Measurements from ENCODE around the gene HSFX4. TPM values are rescaled to one million over a fixed set of nuclear protein-coding genes. Genes with fewer than 3 reads are reported as not detected.

HSFX4 gene
- total and polyA plus RNA-seq, 7 donors, result not detected

GRCh38 chrX:149937871-149938426 lies 8.6 kb downstream of the HSFX4 start:
- peak; percentile 71 for DNase-seq
- intact Hi-C loops (cut with DNase I), result no loop called here
- WGBS, 2 donors, result 0 to 1% methylated on average over 46 of the region's 46 CpGs
- Histone ChIP-seq H3K4me1 (peaks cover 0 to 7% (median 5%) of the 10 kb centered on the region in 4 donors), H3K27me3 (no peaks in the 10 kb centered on the region), H3K36me3 (no peaks in the 10 kb centered on the region), H3K9me3 (no peaks in the 10 kb centered on the region), H3K27ac (peak overlapping the region; percentile 88 to 93 (median 90)), H3K4me3 (peak overlapping the region; percentile 55 to 78 (median 70))
- TF ChIP-seq CTCF (IDR thresholded peaks at IDR 0.05), result no peak
- no peak for TF ChIP-seq EP300 (IDR thresholded peaks at IDR 0.05)
- TF ChIP-seq POLR2AphosphoS5 (IDR thresholded peaks at IDR 0.05), result no peak
- peak; percentile 13 to 34 for TF ChIP-seq POLR2A (IDR thresholded peaks at IDR 0.05)

- peak within 1 kb of the TSS; percentile 88 to 93 (median 90) for H3K27ac ChIP-seq
- peaks cover 0 to 7% (median 5%) of the 10 kb centered on the region in 4 donors for H3K4me1 ChIP-seq
- peak; percentile 98 for DNase-seq
- peak within 1 kb of the TSS; percentile 55 to 78 (median 70) for H3K4me3 ChIP-seq
- 0% methylated on average over 39 of the region's 39 CpGs for WGBS, 2 donors
- no peaks in the 10 kb centered on the region for H3K9me3 ChIP-seq
- TF ChIP-seq POLR2A (IDR thresholded peaks at IDR 0.05), result no peak
- peak in 3 of 4 experiments; percentile 20 to 42 (median 42) for TF ChIP-seq CTCF (IDR thresholded peaks at IDR 0.05)
- TF ChIP-seq POLR2AphosphoS5 (IDR thresholded peaks at IDR 0.05), result peak; percentile 82 to 90 (median 88)
- TF ChIP-seq EP300 (IDR thresholded peaks at IDR 0.05), result peak in 3 of 4 donors; percentile 81 to 93 (median 89)
- no peaks in the 10 kb centered on the region for H3K36me3 ChIP-seq
- intact Hi-C loops (cut with DNase I), result no loop called here
- H3K27me3 ChIP-seq, result no peaks in the 10 kb centered on the region
Observed at GRCh38 chrX:149938427-149938880, 9.1 kb downstream of the HSFX4 start, which contains the start of gene EOLA2. EOLA2 (minus strand) TSS chrX:149938491; CDS start chrX:149933874, 4,617 bp downstream.

GRCh38 chrX:149938881-149939654 lies 9.7 kb downstream of the HSFX4 start:
- no peaks in the 10 kb centered on the region for H3K9me3 ChIP-seq
- peak overlapping the region; percentile 88 to 93 (median 90) for H3K27ac ChIP-seq
- no peaks in the 10 kb centered on the region for H3K36me3 ChIP-seq
- H3K27me3 ChIP-seq, result no peaks in the 10 kb centered on the region
- 2% methylated on average over 46 to 47 of the region's 50 CpGs for WGBS, 2 donors
- intact Hi-C loops (cut with DNase I), result no loop called here
- peak; percentile 98 for DNase-seq
- peaks cover 0 to 7% (median 5%) of the 10 kb centered on the region in 4 donors for H3K4me1 ChIP-seq
- peak overlapping the region; percentile 49 to 78 (median 70) for H3K4me3 ChIP-seq
- TF ChIP-seq POLR2A (IDR thresholded peaks at IDR 0.05) (no peak), POLR2AphosphoS5 (IDR thresholded peaks at IDR 0.05) (no peak), EP300 (IDR thresholded peaks at IDR 0.05) (no peak), CTCF (IDR thresholded peaks at IDR 0.05) (no peak)

- Histone ChIP-seq H3K4me1 (peaks cover 0 to 7% (median 5%) of the 10 kb centered on the region in 4 donors), H3K9me3 (no peaks in the 10 kb centered on the region), H3K4me3 (peak overlapping the region; percentile 49 to 78 (median 58)), H3K36me3 (no peaks in the 10 kb centered on the region), H3K27ac (peak overlapping the region; percentile 88 to 93 (median 90)), H3K27me3 (no peaks in the 10 kb centered on the region)
- intact Hi-C loops (cut with DNase I), result no loop called here
- whole genome bisulfite sequencing, 2 donors, result 0 to 2% methylated on average over 17 of the region's 17 CpGs
- no peak for DNase-seq
- TF ChIP-seq POLR2A (IDR thresholded peaks at IDR 0.05) (no peak), CTCF (IDR thresholded peaks at IDR 0.05) (no peak), POLR2AphosphoS5 (IDR thresholded peaks at IDR 0.05) (peak in 1 of 4 donors; percentile 35), EP300 (IDR thresholded peaks at IDR 0.05) (no peak)
Observed at GRCh38 chrX:149939655-149939904, 10.2 kb downstream of the HSFX4 start.
